ENCODE measurements around the gene SFSWAP.

GRCh38 chr12:131830914-131831571, 120.2 kb downstream of the SFSWAP start:
- TF ChIP-seq CTCF (IDR thresholded peaks at IDR 0.05): no peak
- TF ChIP-seq POLR2A (IDR thresholded peaks at IDR 0.05): no peak
